ENCODE measurements around the gene DMKN. TPM values are rescaled to one million over a fixed set of nuclear protein-coding genes. Genes with fewer than 3 reads are reported as not detected.
A peak's percentile ranks its signal among the peaks of the same experiment; 100 is the strongest.

Gene DMKN
- total and polyA plus RNA-seq, 2 of the 8 experiments (the other 6 are each of a cell fraction or from before 2014, with no cell fraction given): 290 to 330 TPM

GRCh38 chr19:35556025-35556590, 42.7 kb upstream of the DMKN start:
- ChIA-PET POLR2A (ENCODE audit: partially characterized antibody) (interaction anchor here (0.7 to 3.2 kb wide), 9 partner anchors 8 to 89 kb away, joined by 3 to 8 read pairs (median 4); no protein-coding TSS in a partner anchor), CTCF (ENCODE audit: partially characterized antibody) (interaction anchor here (0.6 to 7.7 kb wide), 39 partner anchors 8 to 259 kb away, joined by 3 to 90 read pairs (median 3); partner anchors contain the start of genes HAUS5 and PMIS2)
- Histone ChIP-seq H3K27ac (ENCODE audit: low read depth, low read length) (no peak overlapping the region), H2BK12ac (ENCODE audit: low read depth, low read length) (peak overlapping the region; percentile 43; the same call in 1 of the 2 replicates), H3K9ac (replicated peaks in 1 of 4; ENCODE audit: extremely low read depth in 1 of 4, low read depth in 3 of 4, low read length in 3 of 4) (no peak overlapping the region), H4K91ac (replicated peaks; ENCODE audit: insufficient read length, low read length) (no peak overlapping the region), H2BK120ac (replicated peaks; ENCODE audit: low read depth, low read length) (no peak overlapping the region), H3K27me3 (replicated peaks in 1 of 4; ENCODE audit: control insufficient read depth in 3 of 4, extremely low read depth in 1 of 4, insufficient read depth in 3 of 4, low read length in 3 of 4) (peaks cover 0 to 12% (median 10%) of the 10 kb centered on the region in 4 experiments; a peak in 5 of 7 replicates), H2BK20ac (ENCODE audit: low read length) (no peak overlapping the region; the same call in 1 of the 2 replicates), H3K36me3 (ENCODE audit: control insufficient read depth in 2 of 4, insufficient read depth in 4 of 4, low read length in 3 of 4) (no peaks in the 10 kb centered on the region; a peak in 2 of 8 replicates), H3K4ac (replicated peaks; ENCODE audit: insufficient read length, low read depth, low read length) (no peak overlapping the region), H3K18ac (ENCODE audit: extremely low read depth, low read length) (no peak overlapping the region), H3K23ac (ENCODE audit: insufficient read length) (no peak overlapping the region), H4K8ac (ENCODE audit: extremely low read depth, insufficient read depth, low read length) (no peak overlapping the region), H2AK5ac (ENCODE audit: low read depth, low read length) (no peak overlapping the region), H3K23me2 (ENCODE audit: low read depth, low read length) (peaks cover 4% of the 10 kb centered on the region; the same call in 1 of the 2 replicates), H2BK5ac (ENCODE audit: low read depth, low read length) (no peak overlapping the region), H2AFZ (ENCODE audit: low read length) (no peak overlapping the region), H2BK15ac (ENCODE audit: low read length) (no peak overlapping the region), H4K20me1 (replicated peaks in 1 of 2; ENCODE audit: control insufficient read depth in 1 of 2, insufficient read depth in 2 of 2, low read length in 2 of 2) (peaks cover 5 to 8% of the 10 kb centered on the region in 2 experiments), H3K14ac (ENCODE audit: insufficient read length) (no peak overlapping the region), H3K9me3 (ENCODE audit: insufficient read depth in 2 of 2, low read depth in 1 of 2, low read length in 1 of 2) (no peaks in the 10 kb centered on the region; a peak in 1 of 4 replicates), H3K4me1 (replicated peaks in 1 of 4; ENCODE audit: control insufficient read depth in 3 of 4, insufficient read depth in 4 of 4, low read length in 3 of 4) (peaks cover 0 to 6% (median 4%) of the 10 kb centered on the region in 4 experiments; a peak in 3 of 7 replicates), H4K5ac (ENCODE audit: insufficient read length, low read depth, low read length) (no peak overlapping the region), H3K56ac (replicated peaks; ENCODE audit: insufficient read length, low read depth, low read length) (no peak overlapping the region), H3K79me1 (ENCODE audit: low read depth, low read length) (no peaks in the 10 kb centered on the region), H3K79me2 (ENCODE audit: control insufficient read depth in 1 of 2, insufficient read depth in 2 of 2, low read length in 2 of 2) (no peaks in the 10 kb centered on the region), H3K4me3 (ENCODE audit: extremely low read depth in 1 of 4, insufficient read depth in 2 of 4, low read depth in 3 of 4, low read length in 4 of 4) (no peak overlapping the region), H3K4me2 (ENCODE audit: insufficient read depth in 1 of 2, low read depth in 2 of 2, low read length in 2 of 2) (no peak overlapping the region)
- TF ChIP-seq ZNF274 (IDR thresholded peaks at IDR 0.05; ENCODE audit: borderline replicate concordance, extremely low read depth, low read length) (no peak), KDM1A (IDR thresholded peaks at IDR 0.05; ENCODE audit: borderline replicate concordance, low read length) (peak; percentile 65; the same call in 1 of the 2 replicates)
- FAIRE-seq: no peak
- WGBS, 2 experiments (ENCODE audit: extremely low coverage in 1 of 2, insufficient coverage in 1 of 2, insufficient read length in 1 of 2, insufficient replicate concordance in 2 of 2, low coverage in 1 of 2, low lambda C conversion rate in 2 of 2, missing lambda C conversion rate in 1 of 2): 83 to 100% methylated on average over 1 to 9 of the region's 9 CpGs
- no peak for DNase-seq (ENCODE audit: low read depth in 1 of 2, low spot score in 2 of 2)

All from H1 (cell line).